LNCAP (cell line): ENCODE measurements around the gene MPRIP.

Source experiments
- CTCF ChIP-seq: fragments of 450-650 bp; IDR thresholded peaks from 2 replicates; pipeline ENCODE4 v1.5.1; 2017; ENCODE audit warnings: mild to moderate bottlenecking

The MPRIP gene

GRCh38 chr17:17151055-17151454 lies 108.8 kb downstream of the MPRIP start:
- TF ChIP-seq CTCF: no peak

GRCh38 chr17:17151541-17151940 lies 109.3 kb downstream of the MPRIP start:
- TF ChIP-seq CTCF: no peak

- TF ChIP-seq CTCF: no peak
These were observed 109.7 kb downstream of the MPRIP start for GRCh38 chr17:17151962-17152361.

GRCh38 chr17:17152385-17152784 lies 110.1 kb downstream of the MPRIP start:
- TF ChIP-seq CTCF: no peak

GRCh38 chr17:17153071-17153470 lies 110.8 kb downstream of the MPRIP start:
- TF ChIP-seq CTCF: no peak

- TF ChIP-seq CTCF: no peak
These were observed 111.5 kb downstream of the MPRIP start for GRCh38 chr17:17153709-17154108.

- TF ChIP-seq CTCF: no peak
These were observed 112.3 kb downstream of the MPRIP start for GRCh38 chr17:17154556-17154955.

- TF ChIP-seq CTCF: no peak
These were observed 112.7 kb downstream of the MPRIP start for GRCh38 chr17:17154981-17155380.
